Activated CD4-positive, alpha-beta T cell treated with anti-CD3 and anti-CD28 coated beads, Interleukin-2, amount 50 U/mL, for 24 hours (primary cell): ENCODE data around the gene HFE.
"Not testable (repeated sequence)": the region's sequence is repeated elsewhere in the genome, so short reads cannot be mapped to it uniquely, and the experiment has no call there.

Experiments
- DNase-seq, 2 donors: peaks; one replicate each; pipeline ENCODE4 v3.0.0-alpha.2; 2020; ENCODE audit warnings: low read depth in 1 of 2, low spot score in 1 of 2

The HFE gene

GRCh38 chr6:26087284-26088115, at the start of gene HFE:
TSS of gene HFE (plus strand) at chr6:26087429. CDS start at chr6:26087441, 12 bp downstream.
- DNase-seq: no peak

DNA sequence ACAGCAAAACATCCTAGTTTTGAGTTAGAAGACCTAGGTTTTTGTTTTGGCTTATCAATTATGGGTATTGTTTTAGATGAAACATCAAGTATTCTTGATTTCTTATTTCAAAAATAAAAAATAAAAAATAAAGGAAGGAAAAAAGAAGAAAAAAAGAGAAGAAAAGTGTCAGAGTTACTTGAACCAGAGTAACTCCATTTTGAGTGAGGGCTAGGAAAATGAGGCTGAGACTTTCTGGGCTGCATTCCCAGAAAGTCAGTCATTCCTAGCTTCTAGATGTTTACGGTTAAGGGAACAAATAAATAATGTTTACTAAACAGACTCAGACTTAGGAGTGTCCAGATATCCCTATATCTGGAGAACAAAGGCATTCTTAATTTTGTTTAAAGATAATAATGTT, 45.3 kb upstream of the HFE start:
- no peak for DNase-seq

DNA sequence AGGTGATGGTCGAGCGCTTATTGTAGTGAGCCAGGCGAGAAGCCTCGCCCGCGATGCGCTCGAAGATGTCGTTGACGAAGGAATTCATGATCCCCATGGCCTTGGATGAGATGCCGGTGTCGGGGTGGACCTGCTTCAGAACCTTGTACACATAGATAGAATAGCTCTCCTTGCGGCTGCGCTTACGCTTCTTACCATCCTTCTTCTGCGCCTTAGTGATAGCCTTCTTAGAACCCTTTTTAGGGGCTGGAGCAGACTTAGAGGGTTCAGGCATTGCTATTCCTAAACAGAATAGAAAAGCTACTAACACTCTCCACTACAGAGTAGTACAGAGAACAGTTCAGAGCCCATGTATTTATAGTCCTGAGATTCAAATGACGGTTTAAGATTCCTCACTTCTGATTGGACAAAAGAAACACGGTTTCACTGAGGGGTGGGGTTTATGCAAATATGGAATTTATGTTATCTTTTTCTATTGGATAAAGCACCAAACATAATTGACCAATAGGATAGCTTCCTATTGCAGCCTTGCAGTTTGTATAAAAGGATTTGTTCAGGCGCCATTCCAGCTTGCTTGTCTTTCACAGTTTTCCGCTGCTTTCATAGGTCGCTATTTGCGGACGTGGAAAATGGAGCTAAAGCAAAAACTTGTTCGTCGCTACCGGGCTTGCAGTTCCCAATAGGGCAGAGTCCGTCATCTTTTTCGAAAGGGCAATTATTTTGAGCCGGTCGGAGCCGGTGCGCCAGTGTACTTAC, 43.7 kb upstream of the HFE start:
- DNase-seq: peak; percentile 46 to 66

DNA sequence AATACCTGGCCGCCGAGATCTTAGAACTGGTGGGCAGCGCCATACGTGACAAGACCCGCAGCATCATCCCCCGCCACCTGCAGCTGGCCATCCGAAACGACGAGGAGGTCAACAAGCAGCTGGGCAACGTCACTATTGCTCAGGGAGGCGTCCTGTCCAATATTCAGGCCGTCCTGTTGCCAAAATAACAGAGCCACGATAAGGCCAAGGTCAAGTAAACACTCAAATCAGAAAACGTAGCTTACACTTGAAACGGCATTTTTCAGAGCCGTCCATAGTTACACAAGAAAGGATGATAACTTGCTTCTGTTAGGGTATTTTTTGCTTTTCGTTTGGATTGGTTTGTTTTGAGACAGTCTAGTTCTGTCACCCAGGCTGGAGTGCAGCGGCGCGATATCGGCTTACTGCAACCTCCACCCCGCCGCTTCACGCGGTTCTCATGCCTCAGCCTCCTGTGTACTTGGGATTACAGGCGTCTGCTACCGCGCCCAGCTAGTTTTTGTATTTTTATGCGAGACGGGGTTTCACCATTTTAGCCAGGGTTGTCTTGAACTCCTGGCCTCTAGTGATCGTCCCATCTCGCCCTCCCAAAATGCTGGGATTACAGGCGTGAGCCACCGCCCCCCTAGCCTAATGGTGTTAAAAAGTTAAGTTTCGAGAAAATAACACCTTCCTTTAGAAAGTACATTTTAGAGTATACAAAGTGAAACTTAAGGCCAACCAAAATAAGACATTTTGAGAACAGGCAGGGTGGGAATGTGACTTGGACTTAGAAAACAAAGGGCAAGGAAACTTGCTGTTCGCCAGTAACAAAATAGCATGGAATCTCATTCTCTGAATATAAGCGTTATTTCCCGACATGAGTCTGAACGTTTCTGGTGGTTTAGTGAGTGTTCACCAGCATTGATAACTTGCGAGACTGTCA, 42.8 kb upstream of the HFE start:
- no peak for DNase-seq

DNA sequence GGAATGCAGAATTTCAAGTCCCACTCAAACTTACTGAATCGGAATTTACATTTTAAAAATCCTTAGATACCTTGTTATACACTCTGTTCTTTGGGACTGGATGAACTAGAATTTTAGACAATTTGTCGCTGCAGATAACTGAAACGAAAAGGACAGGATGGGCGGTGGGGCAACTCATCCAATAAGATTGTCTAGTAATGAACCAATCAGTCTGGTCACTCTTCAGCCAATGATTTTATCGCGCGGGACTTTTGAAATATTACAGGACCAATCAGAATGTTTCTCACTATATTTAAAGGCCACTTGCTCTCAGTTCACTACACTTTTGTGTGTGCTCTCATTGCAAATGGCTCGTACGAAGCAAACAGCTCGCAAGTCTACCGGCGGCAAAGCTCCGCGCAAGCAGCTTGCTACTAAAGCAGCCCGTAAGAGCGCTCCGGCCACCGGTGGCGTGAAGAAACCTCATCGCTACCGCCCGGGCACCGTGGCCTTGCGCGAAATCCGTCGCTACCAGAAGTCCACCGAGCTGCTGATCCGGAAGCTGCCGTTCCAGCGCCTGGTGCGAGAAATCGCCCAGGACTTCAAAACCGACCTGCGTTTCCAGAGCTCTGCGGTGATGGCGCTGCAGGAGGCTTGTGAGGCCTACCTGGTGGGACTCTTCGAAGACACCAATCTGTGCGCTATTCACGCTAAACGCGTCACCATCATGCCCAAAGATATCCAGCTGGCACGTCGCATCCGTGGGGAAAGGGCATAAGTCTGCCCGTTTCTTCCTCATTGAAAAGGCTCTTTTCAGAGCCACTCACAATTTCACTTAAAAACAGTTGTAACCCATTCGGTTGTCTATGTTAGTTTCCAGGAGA, 41.9 kb upstream of the HFE start:
- peak in 1 of 2 donors; percentile 82 for DNase-seq

- DNase-seq: no peak
Measured at GRCh38 chr6:26045928-26046368, 41.3 kb upstream of the HFE start.

GRCh38 chr6:26047329-26047728, 39.9 kb upstream of the HFE start:
- not testable (repeated sequence) for DNase-seq

- DNase-seq: no peak
Measured at GRCh38 chr6:26048590-26048989, 38.6 kb upstream of the HFE start.

DNA sequence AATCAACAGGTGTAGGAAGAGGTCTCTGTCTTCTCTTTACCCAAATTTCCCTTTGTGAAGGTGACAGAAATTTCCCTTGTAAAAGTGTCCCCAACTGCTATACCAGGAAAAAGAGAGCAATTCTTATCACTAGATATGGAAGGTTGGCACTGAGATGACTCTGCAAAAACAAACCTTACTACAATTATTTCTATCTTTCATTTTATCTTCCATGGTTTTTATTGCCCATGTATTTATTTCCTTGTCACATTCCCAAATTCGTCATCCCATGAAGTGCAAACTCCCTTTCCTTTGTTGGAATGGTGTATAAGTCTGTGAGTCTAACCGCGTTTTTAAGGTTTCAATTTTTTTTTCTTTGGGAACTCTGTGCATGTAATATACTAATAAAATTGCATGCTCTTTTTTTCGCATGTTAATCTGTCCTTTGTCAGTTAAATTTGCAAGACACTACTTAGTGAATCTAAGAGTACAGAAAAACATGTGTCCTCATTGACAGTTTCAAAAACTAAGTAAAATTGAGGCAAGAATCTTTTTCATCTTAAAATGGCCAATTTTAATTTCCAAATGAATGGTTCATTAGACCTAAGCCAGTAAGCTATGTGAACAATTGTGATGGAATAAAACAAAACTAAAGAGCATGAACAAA, 35.4 kb upstream of the HFE start:
- no peak for DNase-seq

- not testable (repeated sequence) for DNase-seq
Measured at GRCh38 chr6:26052762-26053250, 34.4 kb upstream of the HFE start.

- DNase-seq: no peak
Measured at GRCh38 chr6:26053992-26054780, 33.0 kb upstream of the HFE start.

DNA sequence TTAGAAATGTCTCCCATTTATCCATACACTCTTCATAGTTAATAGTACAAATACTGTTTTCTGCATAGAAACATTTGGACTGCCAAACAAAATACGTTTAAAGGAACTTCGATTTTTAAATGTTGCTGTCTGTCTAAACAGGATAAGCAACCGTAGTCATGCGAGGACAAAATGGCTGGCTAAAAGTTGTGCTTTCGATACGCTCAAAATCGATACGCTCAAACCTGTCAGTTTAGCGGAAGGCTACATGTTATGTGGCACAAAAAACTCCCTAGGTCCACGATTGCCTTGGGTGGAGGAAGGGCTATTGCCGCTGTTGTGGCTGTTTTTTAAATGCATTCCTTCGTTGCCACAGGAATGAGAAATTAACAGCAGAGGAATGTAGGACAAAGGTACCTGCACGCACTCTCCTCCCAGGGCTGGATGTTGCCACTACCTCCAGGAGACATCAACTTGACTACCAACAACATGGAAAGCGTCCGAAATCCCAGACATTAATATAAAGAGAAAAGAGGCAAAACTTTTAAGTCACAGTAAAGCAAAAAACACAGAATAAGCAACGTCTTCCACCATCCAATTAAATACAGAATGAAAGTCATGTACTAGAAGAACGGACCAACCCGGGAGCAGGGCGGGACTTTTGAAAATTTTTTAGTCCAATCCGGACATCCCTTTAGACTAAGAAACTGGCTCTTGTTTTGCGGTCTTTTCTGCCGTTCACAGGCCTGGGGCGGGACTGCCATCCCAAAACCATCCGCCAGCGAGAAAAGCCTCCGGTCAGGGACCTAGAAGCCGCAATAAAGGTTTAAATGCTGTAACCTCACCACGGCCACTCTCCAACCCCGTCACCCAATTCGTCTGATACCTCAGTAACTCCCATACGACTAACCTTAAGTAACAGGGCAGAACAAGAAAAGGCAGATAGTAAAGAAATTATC, 32.2 kb upstream of the HFE start:
- peak; percentile 46 to 81 for DNase-seq

- DNase-seq: peak; percentile 72 to 83
Measured at GRCh38 chr6:26055719-26056582, 31.3 kb upstream of the HFE start.

DNA sequence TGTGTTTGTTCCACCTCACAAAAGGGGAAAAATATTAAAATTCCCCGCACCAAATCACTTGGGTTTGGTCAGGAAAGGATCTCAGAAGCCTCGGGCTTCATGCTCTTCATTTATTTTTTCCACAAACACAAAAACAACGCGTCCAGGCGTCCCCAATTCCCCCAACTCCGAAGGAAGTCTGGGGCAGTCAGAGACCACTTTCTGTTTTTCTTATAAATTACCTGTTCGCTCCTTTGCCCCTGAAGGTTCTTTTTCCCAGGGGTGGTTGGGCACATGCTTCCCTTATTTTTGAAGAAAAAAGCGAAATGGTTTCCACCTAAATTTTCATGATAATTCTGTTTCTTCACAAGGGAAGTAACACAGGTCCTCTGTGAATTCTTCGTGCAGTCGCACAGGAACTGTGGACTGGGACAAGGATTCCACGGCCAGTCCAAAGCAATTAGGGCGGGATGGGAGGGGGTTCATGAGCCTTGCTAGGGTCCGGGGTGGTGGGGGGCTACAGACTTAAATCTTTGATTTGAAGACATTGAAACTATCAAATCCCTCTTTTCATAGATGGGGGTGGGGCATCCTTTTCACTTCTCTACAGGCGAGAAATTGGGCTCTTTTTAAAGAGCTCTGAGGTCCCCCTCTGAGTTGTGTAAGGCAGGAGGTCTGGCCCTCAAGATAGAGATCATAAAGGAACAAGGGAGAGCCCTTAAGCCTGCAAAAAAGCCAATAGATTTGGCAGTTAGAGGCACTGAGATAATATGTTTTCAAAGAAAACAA, 30.5 kb upstream of the HFE start:
- DNase-seq: no peak

GRCh38 chr6:26057899-26058298, 29.3 kb upstream of the HFE start:
- no peak for DNase-seq

GRCh38 chr6:26058477-26059033, 28.7 kb upstream of the HFE start:
- not testable (repeated sequence) for DNase-seq
